GM21367 (cell line): Measurements from ENCODE around the gene TMIGD1.
A peak's percentile ranks its signal among the peaks of the same experiment; 100 is the strongest.

Experiments used
- ATAC-seq: cut with Tn5 transposase; IDR thresholded peaks from one replicate; pipeline ENCODE4 v1.9.1; 2021; ENCODE audit not compliant: unreplicated experiment

The TMIGD1 gene

GRCh38 chr17:30333503-30334360, at the start of gene TMIGD1:
TMIGD1 (minus strand) TSS chr17:30334057; CDS start chr17:30332133, 1,924 bp downstream.
- ATAC-seq: no peak

- no peak for ATAC-seq
Observed at GRCh38 chr17:30382345-30382744, 48.5 kb upstream of the TMIGD1 start.

DNA sequence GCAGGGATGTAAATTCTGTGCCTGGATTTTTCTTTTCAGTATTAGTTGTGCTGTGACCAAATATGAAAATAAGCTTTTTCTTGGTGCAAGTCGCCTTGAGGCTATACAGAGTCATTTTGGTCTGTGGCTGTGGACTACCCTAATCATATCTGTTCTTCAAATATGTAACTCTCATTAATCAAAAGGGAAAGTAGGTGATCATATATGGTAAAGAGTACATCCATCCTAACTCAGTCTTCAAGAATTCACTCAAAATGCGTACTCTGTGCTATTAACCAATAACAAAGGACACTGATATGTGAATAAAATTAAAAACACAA, 47.4 kb upstream of the TMIGD1 start:
- ATAC-seq: no peak

DNA sequence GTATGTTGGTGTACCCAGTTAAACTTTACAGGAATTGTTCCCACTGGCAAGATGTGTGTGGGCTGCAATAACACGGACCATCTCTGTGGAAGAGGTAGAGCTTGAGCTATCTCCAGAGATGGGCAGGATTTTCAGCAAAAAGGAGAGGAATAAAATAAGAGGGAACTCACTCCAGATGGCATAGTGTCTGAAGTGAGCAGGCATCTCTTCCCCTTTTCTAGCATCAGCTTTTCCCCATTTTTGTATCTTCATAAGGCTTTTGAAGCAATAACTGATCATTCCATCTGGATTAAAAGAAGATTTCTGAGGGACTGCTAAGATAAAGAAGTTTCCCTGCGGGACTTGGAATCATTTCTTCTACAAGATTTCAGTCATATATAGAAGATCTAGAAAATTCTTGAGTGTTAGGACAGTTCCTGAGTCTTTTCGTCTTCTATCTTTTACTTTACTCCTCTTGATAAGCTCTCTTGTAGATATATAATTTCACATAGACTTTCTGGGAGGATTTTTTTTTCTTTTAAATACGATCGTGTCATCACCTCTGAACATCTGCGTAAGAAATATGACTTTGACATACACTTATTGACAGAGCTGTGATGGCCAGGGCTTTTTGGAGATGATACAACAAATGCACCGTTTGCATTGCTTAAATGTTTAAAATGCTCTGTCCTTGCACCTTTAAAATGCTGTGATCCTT, 46.9 kb upstream of the TMIGD1 start:
- ATAC-seq: no peak

GRCh38 chr17:30379903-30380381, 46.1 kb upstream of the TMIGD1 start:
- ATAC-seq: no peak

DNA sequence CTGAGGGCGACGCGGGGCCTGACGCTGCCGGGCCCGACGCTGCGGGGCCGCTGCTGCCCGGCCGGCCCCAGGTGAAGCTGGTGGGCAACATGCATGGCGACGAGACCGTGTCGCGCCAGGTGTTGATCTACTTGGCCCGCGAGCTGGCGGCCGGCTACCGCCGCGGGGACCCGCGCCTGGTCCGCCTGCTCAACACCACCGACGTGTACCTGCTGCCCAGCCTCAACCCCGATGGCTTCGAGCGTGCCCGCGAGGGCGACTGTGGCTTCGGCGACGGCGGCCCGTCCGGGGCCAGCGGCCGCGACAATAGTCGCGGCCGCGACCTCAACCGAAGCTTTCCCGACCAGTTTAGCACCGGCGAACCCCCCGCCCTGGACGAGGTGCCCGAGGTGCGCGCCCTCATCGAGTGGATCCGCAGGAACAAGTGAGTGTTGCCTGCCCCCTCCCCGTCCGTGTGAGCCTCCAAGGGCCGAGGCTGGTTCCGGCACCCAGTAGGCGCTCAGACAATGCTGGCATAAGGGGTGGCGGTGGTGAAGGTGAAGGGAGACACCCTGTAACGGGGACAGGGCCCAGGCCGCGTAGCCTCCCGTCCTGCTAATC, 45.5 kb upstream of the TMIGD1 start:
- ATAC-seq: no peak

GRCh38 chr17:30378825-30379302, 45.0 kb upstream of the TMIGD1 start, which contains the start of gene CPD:
CPD (plus strand) TSS chr17:30378927; CDS start chr17:30378981, 54 bp downstream.
- ATAC-seq: no peak

DNA sequence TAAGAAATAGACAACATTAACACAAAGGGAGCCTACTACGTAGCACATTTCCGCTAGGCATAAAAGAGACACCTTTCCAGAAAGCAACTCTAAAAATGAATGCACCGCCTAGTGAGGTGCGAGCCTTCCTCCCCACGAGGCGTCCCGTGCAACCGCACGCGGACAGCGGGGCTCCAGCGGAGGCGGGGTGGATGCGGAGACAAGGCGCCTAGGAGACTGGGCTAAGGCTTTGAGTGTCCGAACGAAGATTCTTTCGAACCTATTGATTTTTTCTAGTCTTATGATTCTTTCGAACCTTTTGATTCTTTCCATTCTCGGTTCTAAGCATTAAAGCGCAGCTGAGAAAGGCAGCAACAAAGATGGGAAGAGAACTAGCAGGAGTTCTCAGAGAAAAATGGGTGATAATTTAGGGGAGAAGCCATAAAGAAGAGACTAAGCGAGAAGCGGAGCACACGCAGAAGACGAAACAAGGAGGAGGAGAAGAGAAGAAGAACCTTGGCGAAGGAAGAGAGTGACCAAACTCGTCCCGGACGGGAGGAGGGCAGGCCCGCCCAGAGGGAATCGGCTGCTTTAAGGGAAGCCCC, 44.5 kb upstream of the TMIGD1 start:
- ATAC-seq: no peak

GRCh38 chr17:30377574-30378240, 43.9 kb upstream of the TMIGD1 start:
- ATAC-seq: no peak

DNA sequence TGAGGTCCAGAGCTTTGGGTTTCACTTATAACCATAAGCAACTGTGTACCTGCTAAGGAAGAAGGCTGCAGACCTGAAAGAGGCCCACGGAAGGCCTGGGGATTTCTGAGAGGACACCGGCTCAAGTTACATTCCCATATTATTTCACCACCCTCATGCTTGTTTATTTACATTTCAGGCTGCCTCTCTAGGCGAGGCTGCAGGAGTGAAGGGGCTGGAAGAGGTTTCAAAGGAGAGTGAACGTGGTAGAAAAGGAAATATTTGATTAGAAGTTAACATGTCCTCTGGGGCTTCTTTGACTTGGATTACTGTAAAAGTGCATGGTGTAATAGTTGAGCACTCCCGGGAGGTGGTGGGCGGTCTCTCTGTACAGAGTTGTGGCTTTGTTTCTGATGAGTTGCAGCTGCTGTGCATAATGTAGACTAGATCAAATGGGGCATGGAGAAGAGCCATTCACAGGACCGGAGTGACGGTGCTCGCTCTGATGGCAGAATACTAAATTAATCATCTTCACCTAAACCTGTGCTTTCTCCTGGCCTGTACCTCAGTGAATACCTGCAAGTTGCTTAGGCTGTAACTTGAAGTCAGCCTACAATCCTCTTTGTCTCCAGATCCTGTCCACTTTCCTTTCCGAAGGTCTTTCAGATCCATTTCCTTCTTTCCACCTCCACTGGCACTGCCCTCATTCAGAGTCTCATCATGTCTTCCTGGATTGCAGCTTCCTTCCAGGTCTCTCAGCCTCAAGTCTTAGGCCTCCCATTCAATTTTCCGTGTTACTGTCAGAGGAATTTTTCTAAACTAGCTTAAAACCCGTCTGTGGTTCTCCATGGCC, 43.0 kb upstream of the TMIGD1 start:
- no peak for ATAC-seq

GRCh38 chr17:30375661-30376060, 41.8 kb upstream of the TMIGD1 start:
- ATAC-seq: no peak

DNA sequence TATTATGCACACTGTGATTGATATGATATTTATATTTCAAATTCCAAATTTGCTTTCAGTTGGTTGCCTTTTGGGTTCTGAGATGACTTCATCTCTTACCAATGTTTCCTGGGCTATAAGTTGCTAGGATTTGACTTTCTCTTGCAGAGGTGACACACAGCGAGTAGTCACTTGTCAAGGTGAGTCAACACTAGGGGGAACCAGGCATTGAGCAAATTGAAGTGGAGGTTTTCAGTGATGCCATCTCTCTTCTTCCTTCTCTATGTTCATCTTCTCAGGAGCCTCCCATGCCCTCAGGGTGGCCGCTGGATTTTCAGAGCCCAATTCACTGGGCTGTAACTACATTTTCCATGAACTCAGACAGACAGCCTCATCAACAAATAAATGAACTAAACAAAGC, 38.9 kb upstream of the TMIGD1 start:
- no peak for ATAC-seq

DNA sequence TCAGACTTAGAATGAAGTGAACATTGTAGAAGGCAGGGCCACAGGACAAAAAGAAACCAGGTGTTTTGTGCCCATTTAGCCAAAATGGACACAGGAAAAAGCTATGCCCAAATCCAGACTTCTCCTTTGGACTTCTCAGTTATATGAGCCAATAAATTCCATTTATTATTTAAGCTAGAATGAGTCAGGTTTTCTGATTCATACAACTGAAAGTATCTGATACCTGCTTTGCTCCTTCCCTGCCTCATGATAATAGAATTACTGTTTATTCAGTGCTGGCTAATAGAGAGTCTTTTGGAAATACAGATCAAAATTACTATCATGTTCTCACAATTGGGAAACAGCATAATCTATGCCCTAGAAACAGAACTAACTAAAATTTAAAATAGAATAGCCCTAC, 36.1 kb upstream of the TMIGD1 start:
- no peak for ATAC-seq

DNA sequence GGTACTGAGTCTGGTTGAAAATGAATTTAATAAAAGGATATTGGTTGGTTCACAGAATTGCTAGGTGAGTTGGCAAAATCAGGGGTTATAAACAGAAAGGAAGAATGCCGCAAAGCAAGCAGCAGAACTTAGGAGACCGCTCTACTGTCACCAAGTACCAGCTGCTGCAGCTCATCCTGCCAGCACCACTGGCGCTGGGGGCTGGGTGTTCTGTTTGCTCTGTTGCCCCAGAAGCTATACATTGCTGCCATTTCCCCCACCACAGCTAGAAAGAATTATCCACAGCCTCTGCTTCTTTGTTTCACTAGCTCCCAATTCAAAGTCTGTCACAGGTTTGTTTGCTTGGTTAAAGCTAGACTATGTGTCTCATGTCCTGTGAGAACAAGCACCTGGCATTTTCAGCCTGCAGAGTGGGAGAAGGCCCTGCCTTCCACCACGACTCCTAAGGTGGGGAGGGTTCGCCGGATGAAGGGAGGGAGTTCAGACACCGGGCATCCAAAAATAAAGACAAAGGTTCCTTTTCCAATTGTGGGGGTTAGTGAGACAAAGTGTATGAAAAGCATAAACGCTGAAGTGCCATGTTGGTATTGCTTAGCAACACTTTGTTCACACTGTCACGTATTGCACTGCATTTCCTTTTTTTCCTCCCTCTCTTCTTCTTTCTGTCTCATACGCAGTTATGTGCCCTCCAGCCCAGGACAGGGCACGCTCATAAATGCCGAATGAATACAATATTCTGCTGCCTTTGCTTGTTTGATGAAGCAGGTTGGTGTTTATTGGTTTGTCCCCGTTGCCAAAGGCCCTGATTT, 35.3 kb upstream of the TMIGD1 start:
- no peak for ATAC-seq

DNA sequence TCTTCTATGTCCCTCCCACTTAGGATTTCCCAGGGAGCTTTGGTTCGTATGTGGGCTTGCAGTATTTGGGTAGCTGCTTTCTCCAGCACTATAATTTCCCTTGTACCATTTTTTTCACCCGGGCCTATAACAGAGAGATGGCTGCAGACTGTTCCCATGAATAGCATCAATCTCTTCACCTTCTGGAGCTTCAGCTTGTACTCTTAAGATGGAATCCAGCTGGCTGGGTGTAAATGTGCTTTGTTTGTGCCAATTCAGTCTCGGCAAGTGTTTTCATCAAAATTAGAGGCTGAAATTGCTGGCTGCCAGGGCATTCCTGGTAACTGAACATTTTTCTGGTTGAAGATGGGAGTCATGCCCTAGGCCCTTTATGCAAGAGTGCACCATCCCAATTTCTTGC, 32.7 kb upstream of the TMIGD1 start:
- ATAC-seq: no peak

DNA sequence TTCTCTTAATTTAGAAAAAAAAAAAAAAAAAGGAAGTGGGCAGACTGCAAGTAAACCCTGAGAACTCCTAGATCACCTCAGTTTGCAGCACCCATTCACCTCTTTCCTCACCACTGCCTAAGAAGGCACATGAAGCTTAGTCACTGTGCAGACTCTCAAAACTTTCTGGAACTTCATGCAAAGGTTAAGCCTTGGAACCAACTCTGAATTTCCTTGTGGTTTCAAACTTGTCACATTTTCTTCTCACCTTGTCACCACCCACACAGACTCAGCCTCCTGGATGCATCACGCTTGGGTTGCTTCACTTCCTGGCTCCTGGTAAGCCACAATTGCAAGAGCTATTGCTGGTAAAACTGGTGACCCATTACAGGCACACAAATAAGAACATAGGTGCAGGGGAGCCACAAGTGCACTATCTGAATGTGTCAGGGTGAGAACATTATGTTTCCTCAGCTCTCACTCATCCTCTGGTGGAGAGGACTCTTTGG, 29.9 kb upstream of the TMIGD1 start:
- peak; percentile 81 for ATAC-seq

GRCh38 chr17:30361766-30362279, 28.0 kb upstream of the TMIGD1 start:
- ATAC-seq: no peak

DNA sequence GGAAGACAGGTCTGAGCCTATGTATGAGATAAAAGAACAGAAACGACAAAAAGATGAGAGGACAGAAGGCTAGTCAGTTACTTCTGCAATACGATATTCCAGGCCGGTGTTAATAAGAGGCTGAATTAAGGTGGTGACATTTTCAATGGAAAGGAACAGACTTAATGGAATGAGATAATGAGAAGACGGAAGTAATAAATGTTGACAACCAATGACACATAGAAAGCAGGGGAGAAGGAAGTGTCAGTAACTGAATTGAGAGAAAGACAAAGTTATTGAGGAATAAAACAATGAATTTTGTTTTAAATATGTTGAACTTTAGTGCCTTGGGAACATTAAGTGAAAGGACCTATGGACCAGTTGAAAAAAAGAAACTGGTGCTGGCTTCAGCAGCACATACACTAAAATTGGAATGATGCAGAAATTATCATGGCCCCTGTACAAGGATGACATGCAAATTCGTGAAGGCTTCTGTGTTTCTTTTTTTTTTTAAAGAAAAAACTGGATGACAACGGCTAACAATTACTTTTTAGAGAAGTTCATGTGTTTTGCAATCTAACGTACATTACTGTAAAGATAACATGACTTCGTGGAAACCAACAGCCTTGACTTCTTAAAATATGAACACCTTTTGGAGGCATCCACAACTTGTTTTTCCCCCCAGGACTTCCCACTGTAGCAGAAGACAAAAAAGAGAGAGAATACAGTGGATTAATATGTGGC, 26.4 kb upstream of the TMIGD1 start:
- no peak for ATAC-seq
